GM12878 (cell line): ENCODE results near the gene RPL5. TPM values are rescaled to one million over a fixed set of nuclear protein-coding genes. Genes with fewer than 3 reads are reported as not detected.

Experiments used
- CBX5 ChIP-seq: sonication (generic); IDR thresholded peaks from 2 replicates; pipeline ENCODE4 v1.6.1; 2016; ENCODE audit warnings: low read depth, moderate library complexity, mild to moderate bottlenecking, inconsistent platforms
- CREM ChIP-seq: IDR thresholded peaks from 2 replicates; pipeline ENCODE4 v1.6.1; 2014; ENCODE audit warnings: antibody characterized with exemption, low read depth
- HDAC2 ChIP-seq: fragments of 200-600 bp; sonication (generic); IDR thresholded peaks from 2 replicates; pipeline ENCODE4 v1.6.1; 2017
- HDAC6 ChIP-seq: fragments of 200-600 bp; sonication (generic); IDR thresholded peaks from one replicate; pipeline ENCODE4 v1.8.0; 2017; ENCODE audit warnings: antibody characterized with exemption; ENCODE audit not compliant: unreplicated experiment
- NBN ChIP-seq: fragments of 450-650 bp; IDR thresholded peaks from 2 replicates; pipeline ENCODE4 v1.6.1; 2016
- REST ChIP-seq: IDR thresholded peaks from 2 replicates; pipeline ENCODE4 v1.6.1; 2012; ENCODE audit warnings: mild to moderate bottlenecking, low read depth, low read length
- ZBTB4 ChIP-seq: fragments of 450-650 bp; formaldehyde crosslinking; IDR thresholded peaks from 2 replicates; pipeline ENCODE4 v1.4.0; 2022; ENCODE audit warnings: mild to moderate bottlenecking, moderate library complexity
- polyA plus RNA-seq, 11 experiments: library from polyadenylated mRNA; depleted of rRNA in 4 of 11; unstranded in 6 of 11; stranded (reverse) in 5 of 11; fragments of >200 nt; fragmentation: Nextera tagmentation in 4 of 11; fragmentation: Illumina TruSeq in 1 of 11; extraction: Ambion mirVana in 4 of 11; extraction: Trizol in 1 of 11; gene quantifications; 1 replicate in 1 of 11; 2 replicates in 10 of 11; pipeline versions ENCODE4 v1.2.1 to v1.2.3, GENCODE V29; 2011 to 2016; ENCODE audit warnings: inconsistent platforms in 2 of 11, missing spikeins in 2 of 11, low read depth in 1 of 11
- total RNA-seq, 4 experiments: library from RNA; depleted of rRNA in 3 of 4; stranded (reverse); fragments of >200 nt in 3 of 4; fragmentation: Illumina TruSeq in 1 of 4; extraction: Trizol in 1 of 4; gene quantifications; 2 replicates each; pipeline versions ENCODE4 v1.2.1 to v1.2.3, GENCODE V29; 2013 to 2021

Gene RPL5
- total and polyA plus RNA-seq, 10 of the 15 experiments (the other 5 are each of a cell fraction or from before 2014, with no cell fraction given): 1,685 to 6,047 (median 2,601) TPM

- TF ChIP-seq REST (no peak), NBN (no peak), CBX5 (no peak), HDAC2 (no peak), CREM (no peak), ZBTB4 (no peak), HDAC6 (no peak)
These were observed 41.0 kb upstream of the RPL5 start (continued) for GRCh38 chr1:92790867-92791266.
